GM12878 (cell line): ENCODE data around the gene UBE3B. TPM values are rescaled to one million over a fixed set of nuclear protein-coding genes. Genes with fewer than 3 reads are reported as not detected.

Experiments
- ATAC-seq: fragments of 200-7000 bp; cut with Tn5 transposase; 3 replicates; pipeline ENCODE4 v1.9.1; 2020; ENCODE audit warnings: mild to moderate bottlenecking, moderate library complexity
- BruUV-seq: library from RNA; stranded (reverse); fragments of 400-500 nt; replicated peaks from 2 replicates; lab custom pipeline; 2021; lab: Mats Ljungman, UMichigan
- CTCF ChIA-PET: fragments of 300-600 bp; sonication (Branson Sonifier 250); formaldehyde crosslinking; extraction: SDS; loops from one replicate; lab custom pipeline; 2021; ENCODE audit warnings: inconsistent platforms; lab: Yijun Ruan, JAX
- POLR2A ChIA-PET: fragments of 350-600 bp; formaldehyde crosslinking; extraction: SDS; loops from one replicate; lab custom pipeline; 2021; ENCODE audit warnings: inconsistent platforms; lab: Charles Lee
- RAD21 ChIA-PET: fragments of 300-600 bp; sonication (Branson Sonifier 250); formaldehyde crosslinking; loops from one replicate; lab custom pipeline; 2023; ENCODE audit warnings: antibody characterized with exemption; ENCODE audit not compliant: unreplicated experiment; lab: Charles Lee
- SMC1A ChIA-PET: fragments of 300-600 bp; sonication (Branson Sonifier 250); formaldehyde crosslinking; loops from one replicate; lab custom pipeline; 2023; ENCODE audit not compliant: unreplicated experiment, uncharacterized antibody; lab: Charles Lee
- DNase-seq: peaks from one replicate; pipeline ENCODE4 v3.0.0-alpha.2; 2011; ENCODE audit warnings: low read depth, low spot score
- FAIRE-seq: peaks from 3 replicates; lab custom pipeline; 2011; peaks lifted over from hg19 to GRCh38; lab: Jason Lieb, UNC
- H2AFZ ChIP-seq: 2 replicates; pipeline ENCODE4 v1.6.0; 2011; ENCODE audit warnings: low read depth, low read length, control low read depth; ENCODE audit not compliant: control insufficient read depth
- H3K27ac ChIP-seq: 2 replicates; pipeline ENCODE4 v1.5.1; 2011; ENCODE audit warnings: control low read depth; ENCODE audit not compliant: control insufficient read depth, insufficient read depth
- H3K27me3 ChIP-seq, 2 experiments: replicated peaks in 1 of 2; 2 replicates each; pipeline versions ENCODE4 v1.6.0 to v1.6.1; 2011; ENCODE audit warnings: low read length in 1 of 2; ENCODE audit not compliant: control insufficient read depth in 2 of 2, insufficient read depth in 2 of 2
- H3K36me3 ChIP-seq, 2 experiments: 2 replicates each; pipeline ENCODE4 v1.5.1; 2011; ENCODE audit warnings: low read length in 1 of 2; ENCODE audit not compliant: control insufficient read depth in 2 of 2, insufficient read depth in 2 of 2
- H3K4me1 ChIP-seq: 2 replicates; pipeline ENCODE4 v1.6.1; 2011; ENCODE audit warnings: mild to moderate bottlenecking, low read length, moderate library complexity, mixed read lengths; ENCODE audit not compliant: control insufficient read depth, insufficient read depth
- H3K4me2 ChIP-seq: 2 replicates; pipeline ENCODE4 v1.6.0; 2011; ENCODE audit warnings: control low read depth; ENCODE audit not compliant: control insufficient read depth, insufficient read depth
- H3K4me3 ChIP-seq: fragments of 200-600 bp; sonication (generic); 2 replicates; pipeline ENCODE4 v1.5.1; 2016
- H3K79me2 ChIP-seq: 2 replicates; pipeline ENCODE4 v1.6.0; 2011; ENCODE audit warnings: low read length; ENCODE audit not compliant: control insufficient read depth, insufficient read depth
- H3K9ac ChIP-seq: 2 replicates; pipeline ENCODE4 v1.8.0; 2011; ENCODE audit warnings: low read length, control low read depth, mixed read lengths; ENCODE audit not compliant: control insufficient read depth, insufficient read depth
- H3K9me3 ChIP-seq: replicated peaks from 3 replicates; pipeline ENCODE4 v1.5.1; 2011; ENCODE audit warnings: mild to moderate bottlenecking, low read length; ENCODE audit not compliant: control insufficient read depth, insufficient read depth
- H4K20me1 ChIP-seq: 2 replicates; pipeline ENCODE4 v1.6.0; 2011; ENCODE audit not compliant: control insufficient read depth, insufficient read depth
- CHD4 ChIP-seq: fragments of 200-600 bp; sonication (generic); IDR thresholded peaks from 2 replicates; pipeline ENCODE4 v1.6.1; 2016; ENCODE audit warnings: mild to moderate bottlenecking
- SRF ChIP-seq, 2 experiments: IDR thresholded peaks; 2 replicates each; pipeline ENCODE4 v1.6.1; 2011; ENCODE audit warnings: low read depth in 2 of 2, low read length in 2 of 2, mild to moderate bottlenecking in 1 of 2, moderate library complexity in 1 of 2
- YY1 ChIP-seq: IDR thresholded peaks from 2 replicates; pipeline ENCODE4 v1.6.1; 2011; ENCODE audit warnings: low read depth, mild to moderate bottlenecking, low read length
- WGBS: methylation state at CpG from one replicate; pipeline ENCODE4 v1.1.6; 2016; ENCODE audit warnings: low lambda C conversion rate; ENCODE audit not compliant: insufficient replicate concordance, insufficient coverage; ENCODE audit errors: missing lambda C conversion rate; 5-methylcytosine and 5-hydroxymethylcytosine counted together
- in situ Hi-C: fragments of 300-500 bp; cut with MboI; formaldehyde crosslinking; loops from 9 replicates; pipeline ENCODE4 v1.14.3; 2018; ENCODE audit warnings: mixed read lengths
- intact Hi-C: fragments of 100-400 bp; cut with micrococcal nuclease; formaldehyde crosslinking; loops from one replicate; pipeline ENCODE4 v1.14.2; 2022; ENCODE audit not compliant: unreplicated experiment
- polyA plus RNA-seq, 11 experiments: library from polyadenylated mRNA; depleted of rRNA in 4 of 11; unstranded in 6 of 11; stranded (reverse) in 5 of 11; fragments of >200 nt; fragmentation: Nextera tagmentation in 4 of 11; fragmentation: Illumina TruSeq in 1 of 11; extraction: Ambion mirVana in 4 of 11; extraction: Trizol in 1 of 11; gene quantifications; 1 replicate in 1 of 11; 2 replicates in 10 of 11; pipeline versions ENCODE4 v1.2.1 to v1.2.3, GENCODE V29; 2011 to 2016; ENCODE audit warnings: inconsistent platforms in 2 of 11, missing spikeins in 2 of 11, low read depth in 1 of 11
- total RNA-seq, 4 experiments: library from RNA; depleted of rRNA in 3 of 4; stranded (reverse); fragments of >200 nt in 3 of 4; fragmentation: Illumina TruSeq in 1 of 4; extraction: Trizol in 1 of 4; gene quantifications; 2 replicates each; pipeline versions ENCODE4 v1.2.1 to v1.2.3, GENCODE V29; 2013 to 2021

The UBE3B gene
- total and polyA plus RNA-seq, 10 of the 15 experiments (the other 5 are each of a cell fraction or from before 2014, with no cell fraction given) = 7.4 to 25.3 (median 17.1) TPM

DNA sequence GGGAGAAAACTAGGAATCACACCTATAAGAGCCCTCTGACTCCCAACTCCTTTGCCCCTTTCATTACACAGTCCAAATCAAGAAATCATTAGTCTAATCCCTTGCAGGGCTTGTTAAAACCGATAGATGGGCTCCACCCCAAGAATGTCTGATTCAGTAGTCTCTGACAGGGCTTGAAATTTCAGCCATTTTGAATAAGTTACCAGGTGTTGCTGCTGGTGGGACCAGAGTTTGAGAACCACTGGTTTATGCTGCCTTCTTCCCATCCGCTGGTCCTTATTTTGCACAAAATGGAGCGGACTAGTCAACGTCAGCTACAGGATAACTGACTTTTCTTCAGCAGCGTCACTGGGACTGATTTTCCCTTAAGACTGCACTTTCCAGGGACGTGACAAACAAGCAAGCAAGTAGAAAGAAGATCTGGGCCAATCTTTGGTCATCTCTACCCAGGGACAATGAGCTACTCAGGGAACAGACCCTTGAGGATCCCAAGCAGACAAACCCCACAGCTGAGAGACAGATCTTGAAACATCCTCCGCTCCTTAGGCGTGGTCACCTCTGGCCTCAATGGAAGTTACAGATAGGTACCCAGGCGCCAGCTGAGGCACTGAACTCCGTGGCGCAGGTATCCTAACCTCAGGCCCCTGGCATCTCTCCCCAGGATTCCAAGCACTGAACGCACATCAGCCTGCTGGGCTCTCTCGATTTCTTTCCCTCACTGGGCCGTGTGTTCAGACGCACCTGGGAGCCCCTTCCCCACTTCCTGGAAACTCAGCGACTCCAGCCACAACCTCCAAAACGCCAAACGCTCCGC is 1.2 kb upstream of the UBE3B start:
- 28% methylated on average over 19 of the region's 19 CpGs for WGBS
- FAIRE-seq (no peak), DNase-seq (no peak), ATAC-seq (0 out of 3 replicates have a peak, but pooled peaks have one; percentile 4)
- Histone ChIP-seq H3K4me1 (peaks cover 7% of the 10 kb centered on the region; the same call in 1 of the 2 replicates), H3K27ac (peak overlapping the region; percentile 98), H3K9ac (peak overlapping the region; percentile 91), H3K9me3 (no peaks in the 10 kb centered on the region), H3K4me3 (peak overlapping the region; percentile 84), H3K27me3 (no peaks in the 10 kb centered on the region), H2AFZ (no peak overlapping the region), H4K20me1 (no peaks in the 10 kb centered on the region; the same call in 1 of the 2 replicates), H3K79me2 (peaks cover 57% of the 10 kb centered on the region), H3K4me2 (peak overlapping the region; percentile 93), H3K36me3 (no peaks in the 10 kb centered on the region)
- in situ Hi-C loops = no loop called here
- ChIA-PET CTCF (no interaction called here), RAD21 (no interaction called here), SMC1A (interaction anchor here (2.0 kb wide), 1 partner anchor 43 kb away, joined by 4 read pairs; no protein-coding TSS in a partner anchor), POLR2A (interaction anchor here (0.9 kb wide), 1 partner anchor 98 kb away, joined by 3 read pairs; the partner anchor contains the start of gene MVK)
- TF ChIP-seq YY1 (peak; percentile 52; the same call in 1 of the 2 replicates), CHD4 (no peak)
- intact Hi-C loops = no loop called here
- TSS peak; percentile 72 for BruUV-seq

DNA sequence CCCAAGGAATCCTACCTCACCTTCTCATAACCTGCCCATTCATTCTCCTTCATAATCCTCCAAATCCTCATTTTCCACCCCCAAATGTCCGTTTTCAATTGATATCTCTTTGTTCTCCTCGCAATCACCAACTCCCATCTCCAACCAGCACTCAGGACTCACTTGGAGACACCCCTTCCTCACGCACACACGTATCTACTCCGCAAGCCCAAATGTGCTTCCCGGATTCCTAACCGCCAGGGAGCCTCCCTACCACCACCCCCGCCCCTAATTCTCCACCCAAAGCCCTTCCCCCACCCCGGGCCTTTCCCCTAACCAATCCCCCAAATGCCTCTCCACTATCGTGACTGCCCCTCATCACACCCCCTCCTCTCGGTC is 638 bp upstream of the UBE3B start:
- H3K27ac ChIP-seq = peak overlapping the region; percentile 98
- SMC1A ChIA-PET = interaction anchor here (0.7 kb wide), 1 partner anchor 76 kb away, joined by 3 read pairs; no protein-coding TSS in a partner anchor
- in situ Hi-C loops = no loop called here
- no peak for DNase-seq
- no peak for ATAC-seq
- CTCF ChIA-PET = no interaction called here
- peaks cover 57% of the 10 kb centered on the region for H3K79me2 ChIP-seq
- intact Hi-C loops = no loop called here
- POLR2A ChIA-PET = interaction anchor here (0.9 kb wide), 1 partner anchor 97 kb away, joined by 3 read pairs; the partner anchor contains the start of gene MVK
- H3K36me3 ChIP-seq = no peaks in the 10 kb centered on the region
- H3K9ac ChIP-seq = peak overlapping the region; percentile 91
- TF ChIP-seq SRF (IDR thresholded peaks at IDR 0.05; ENCODE audit: low read depth in 2 of 2, low read length in 2 of 2) = no peak
- peaks cover 7% of the 10 kb centered on the region; the same call in 1 of the 2 replicates for H3K4me1 ChIP-seq
- RAD21 ChIA-PET = no interaction called here
- no TSS peak for BruUV-seq
- H2AFZ ChIP-seq = peak overlapping the region; percentile 90
- FAIRE-seq = no peak
- H3K4me3 ChIP-seq = peak overlapping the region; percentile 84
- H4K20me1 ChIP-seq = no peaks in the 10 kb centered on the region; the same call in 1 of the 2 replicates
- peak overlapping the region; percentile 93 for H3K4me2 ChIP-seq
- no peaks in the 10 kb centered on the region for H3K9me3 ChIP-seq
- no peaks in the 10 kb centered on the region for H3K27me3 ChIP-seq
- WGBS = 0% methylated on average over 8 of the region's 11 CpGs
